22Rv1 (cell line): ENCODE measurements around the gene ANKRD50.

Source experiments
- ZFX ChIP-seq: fragments of 450-650 bp; IDR thresholded peaks from 2 replicates; pipeline ENCODE4 v1.6.1; 2017; ENCODE audit warnings: antibody characterized with exemption, borderline replicate concordance
- TF ChIP-seq, protein P1 (sequence below): fragments of 450-650 bp; IDR thresholded peaks from 2 replicates; pipeline ENCODE4 v1.5.1; 2017; ENCODE audit warnings: mild to moderate bottlenecking

DNA sequence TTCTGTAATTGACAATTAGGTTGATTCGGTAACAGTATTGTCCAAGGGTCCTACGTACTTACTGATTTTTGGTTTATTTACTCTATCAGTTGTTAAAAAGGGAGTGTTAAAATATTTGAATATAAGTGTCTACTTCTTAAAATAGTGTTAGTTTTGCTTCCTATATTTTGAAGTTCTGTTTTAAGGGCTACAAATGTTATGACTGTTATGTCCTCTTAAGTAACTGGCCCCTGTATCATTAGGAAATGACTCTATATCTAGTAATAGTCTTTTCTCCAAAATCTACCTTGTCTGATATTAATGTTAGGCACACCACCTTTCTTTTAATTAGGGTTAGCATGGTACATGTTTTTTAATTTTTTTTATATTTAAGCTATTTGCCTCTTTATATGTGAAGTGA lies 30.1 kb downstream of the ANKRD50 start:
- TF ChIP-seq, protein P1, sequence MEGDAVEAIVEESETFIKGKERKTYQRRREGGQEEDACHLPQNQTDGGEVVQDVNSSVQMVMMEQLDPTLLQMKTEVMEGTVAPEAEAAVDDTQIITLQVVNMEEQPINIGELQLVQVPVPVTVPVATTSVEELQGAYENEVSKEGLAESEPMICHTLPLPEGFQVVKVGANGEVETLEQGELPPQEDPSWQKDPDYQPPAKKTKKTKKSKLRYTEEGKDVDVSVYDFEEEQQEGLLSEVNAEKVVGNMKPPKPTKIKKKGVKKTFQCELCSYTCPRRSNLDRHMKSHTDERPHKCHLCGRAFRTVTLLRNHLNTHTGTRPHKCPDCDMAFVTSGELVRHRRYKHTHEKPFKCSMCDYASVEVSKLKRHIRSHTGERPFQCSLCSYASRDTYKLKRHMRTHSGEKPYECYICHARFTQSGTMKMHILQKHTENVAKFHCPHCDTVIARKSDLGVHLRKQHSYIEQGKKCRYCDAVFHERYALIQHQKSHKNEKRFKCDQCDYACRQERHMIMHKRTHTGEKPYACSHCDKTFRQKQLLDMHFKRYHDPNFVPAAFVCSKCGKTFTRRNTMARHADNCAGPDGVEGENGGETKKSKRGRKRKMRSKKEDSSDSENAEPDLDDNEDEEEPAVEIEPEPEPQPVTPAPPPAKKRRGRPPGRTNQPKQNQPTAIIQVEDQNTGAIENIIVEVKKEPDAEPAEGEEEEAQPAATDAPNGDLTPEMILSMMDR, result no peak
- no peak for TF ChIP-seq ZFX
